Measurements from ENCODE around the gene PI4KB. TPM values are rescaled to one million over a fixed set of nuclear protein-coding genes. Genes with fewer than 3 reads are reported as not detected.

PI4KB gene
- total RNA-seq, result 10 to 100 TPM; 54.7 to 62.9 TPM

DNA sequence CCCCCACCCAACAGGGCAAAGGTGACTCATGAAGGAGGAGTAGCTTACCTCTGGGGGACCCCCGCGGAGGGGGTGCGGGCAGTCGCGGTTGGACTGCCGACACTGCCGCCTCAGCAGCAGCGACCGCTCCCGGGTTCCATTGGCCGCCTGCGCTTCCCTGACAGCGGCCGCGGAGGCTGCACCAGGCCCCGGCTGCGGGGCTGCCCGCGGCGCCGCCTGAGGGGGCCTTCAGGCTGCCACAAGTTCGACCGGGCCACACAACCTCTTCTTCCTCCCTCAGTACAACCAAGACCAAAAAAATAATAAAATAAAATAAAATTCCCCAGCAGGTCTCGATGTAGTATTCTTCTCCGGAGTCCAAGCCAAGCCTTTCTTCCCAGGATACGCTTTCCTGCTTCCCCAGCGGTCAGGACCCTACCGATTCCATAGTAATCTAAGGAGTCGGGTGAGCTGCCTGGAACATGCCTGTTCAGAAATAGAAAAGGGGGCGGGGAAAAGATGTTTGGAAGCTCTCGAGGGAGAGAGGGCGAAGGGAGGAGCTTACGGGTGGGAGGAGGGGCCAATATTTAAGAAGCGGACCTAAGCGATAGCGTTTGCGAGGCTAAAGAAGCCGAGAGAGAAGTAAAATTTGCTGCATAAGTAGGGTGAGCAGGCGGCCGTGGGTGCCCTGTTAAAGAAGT is at the start of gene PI4KB:
PI4KB (minus strand) TSS at position 194 of the 680 bp plus-strand sequence. CDS start 10,935 bp downstream, outside the sequence.
- POLR2A ChIA-PET, result interaction anchor here (0.6 to 4.2 kb wide), 13 partner anchors 9 to 73 kb away, joined by 3 to 41 read pairs (median 4); partner anchors contain the start of genes PSMB4, PSMD4, RFX5 and ZNF687
- CTCF ChIA-PET, result interaction anchor here (0.9 to 10.0 kb wide), 16 partner anchors 8 to 518 kb away, joined by 3 to 88 read pairs (median 3); partner anchors contain the start of genes PSMB4 and RFX5
- intact Hi-C loops (cut with micrococcal nuclease), result loop anchor here (1.0 to 5.0 kb wide), 4 partner anchors 16 to 130 kb away; partner anchors contain the start of genes PIP5K1A and RFX5
- Mint-ChIP-seq H3K9me3 (no peaks in the 10 kb centered on the region), H3K4me1 (ENCODE audit: low read depth) (peaks cover 32% of the 10 kb centered on the region), H3K27ac (peak within 1 kb of the TSS; percentile 89), H3K4me3 (peak within 1 kb of the TSS; percentile 95), H3K27me3 (no peaks in the 10 kb centered on the region), H3K36me3 (peaks cover 25% of the 10 kb centered on the region)
- peak; percentile 93 for DNase-seq

- DNase-seq, result no peak
- no peak overlapping the region for H3K4me3 Mint-ChIP-seq
- H3K9me3 Mint-ChIP-seq, result no peaks in the 10 kb centered on the region
- no peaks in the 10 kb centered on the region for H3K4me1 Mint-ChIP-seq (ENCODE audit: low read depth)
- no peak overlapping the region for H3K27ac Mint-ChIP-seq
- no peaks in the 10 kb centered on the region for H3K36me3 Mint-ChIP-seq
- CTCF ChIA-PET, result no interaction called here
- intact Hi-C loops (cut with micrococcal nuclease), result no loop called here
- POLR2A ChIA-PET, result no interaction called here
- no peaks in the 10 kb centered on the region for H3K27me3 Mint-ChIP-seq
Observed at GRCh38 chr1:151373196-151373595, 46.0 kb upstream of the PI4KB start.

- intact Hi-C loops (cut with micrococcal nuclease), result no loop called here
- Mint-ChIP-seq H3K27ac (no peak within 1 kb of the TSS), H3K27me3 (no peaks in the 10 kb centered on the region), H3K36me3 (no peaks in the 10 kb centered on the region), H3K4me1 (ENCODE audit: low read depth) (no peaks in the 10 kb centered on the region), H3K9me3 (no peaks in the 10 kb centered on the region), H3K4me3 (no peak within 1 kb of the TSS)
- ChIA-PET POLR2A (no interaction called here), CTCF (interaction anchor here (1.0 to 1.3 kb wide), 2 partner anchors 32 to 362 kb away, joined by 3 read pairs; no protein-coding TSS in a partner anchor)
- DNase-seq, result no peak
Observed at GRCh38 chr1:151372058-151372934, 45.1 kb upstream of the PI4KB start, which contains the start of gene SELENBP1. Gene SELENBP1 (minus strand): TSS chr1:151372705. CDS start chr1:151372641, 64 bp downstream.

GRCh38 chr1:151371370-151372057 is 44.3 kb upstream of the PI4KB start:
- Mint-ChIP-seq H3K36me3 (no peaks in the 10 kb centered on the region), H3K9me3 (no peaks in the 10 kb centered on the region), H3K27ac (no peak overlapping the region), H3K4me3 (no peak overlapping the region), H3K27me3 (no peaks in the 10 kb centered on the region), H3K4me1 (ENCODE audit: low read depth) (no peaks in the 10 kb centered on the region)
- no peak for DNase-seq
- ChIA-PET CTCF (interaction anchor here (1.0 to 1.3 kb wide), 2 partner anchors 31 to 363 kb away, joined by 3 read pairs; no protein-coding TSS in a partner anchor), POLR2A (no interaction called here)
- intact Hi-C loops (cut with micrococcal nuclease), result no loop called here

DNA sequence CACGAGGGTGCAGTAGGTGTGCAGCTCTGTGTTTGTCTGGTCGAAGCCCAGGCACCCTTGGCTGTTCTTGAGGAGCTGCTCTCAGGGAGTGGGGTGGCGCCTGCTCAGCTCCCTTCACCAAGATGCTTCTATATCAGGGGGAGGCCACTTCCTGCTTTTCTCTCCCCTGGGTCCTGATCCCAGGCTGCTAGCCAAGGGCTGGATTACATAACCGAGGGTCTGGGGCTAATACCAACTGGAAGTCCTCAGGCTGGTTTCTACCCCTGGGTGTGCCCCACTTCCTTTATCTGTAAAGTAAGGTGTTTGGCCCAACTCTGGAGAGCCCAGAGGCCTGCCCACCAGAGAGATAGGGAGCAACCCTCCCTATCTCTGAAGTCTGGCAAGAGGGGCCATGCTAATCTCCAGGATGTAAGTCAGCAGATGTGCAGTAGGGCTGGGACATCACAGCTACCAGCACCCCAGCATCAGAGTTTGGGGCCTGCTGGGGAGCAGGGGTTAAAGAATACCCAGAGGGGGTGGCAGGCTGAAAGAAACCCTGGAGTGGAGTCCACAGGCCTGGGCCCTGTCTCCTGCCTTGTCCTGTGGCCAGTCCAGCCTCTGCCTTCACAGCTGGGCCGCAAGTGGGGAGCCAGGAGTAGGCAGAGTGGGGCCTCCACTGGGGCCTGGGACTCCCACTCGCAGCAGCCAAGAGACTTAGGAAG is 43.1 kb upstream of the PI4KB start:
- ChIA-PET CTCF (interaction anchor here (1.0 kb wide), 1 partner anchor 30 kb away, joined by 3 read pairs; no protein-coding TSS in a partner anchor), POLR2A (no interaction called here)
- H3K4me3 Mint-ChIP-seq, result no peak overlapping the region
- no peak overlapping the region for H3K27ac Mint-ChIP-seq
- intact Hi-C loops (cut with micrococcal nuclease), result no loop called here
- no peaks in the 10 kb centered on the region for H3K36me3 Mint-ChIP-seq
- no peaks in the 10 kb centered on the region for H3K9me3 Mint-ChIP-seq
- no peak for DNase-seq
- H3K27me3 Mint-ChIP-seq, result no peaks in the 10 kb centered on the region
- no peaks in the 10 kb centered on the region for H3K4me1 Mint-ChIP-seq (ENCODE audit: low read depth)

- H3K4me1 Mint-ChIP-seq (ENCODE audit: low read depth), result no peaks in the 10 kb centered on the region
- DNase-seq, result no peak
- no peaks in the 10 kb centered on the region for H3K36me3 Mint-ChIP-seq
- H3K4me3 Mint-ChIP-seq, result no peak overlapping the region
- no peak overlapping the region for H3K27ac Mint-ChIP-seq
- no peaks in the 10 kb centered on the region for H3K27me3 Mint-ChIP-seq
- no peaks in the 10 kb centered on the region for H3K9me3 Mint-ChIP-seq
- intact Hi-C loops (cut with micrococcal nuclease), result no loop called here
- ChIA-PET CTCF (interaction anchor here (1.0 kb wide), 1 partner anchor 29 kb away, joined by 3 read pairs; no protein-coding TSS in a partner anchor), POLR2A (no interaction called here)
Observed at GRCh38 chr1:151369621-151370048, 42.4 kb upstream of the PI4KB start.

GRCh38 chr1:151369302-151369610 is 42.0 kb upstream of the PI4KB start:
- no peak for DNase-seq
- no peaks in the 10 kb centered on the region for H3K36me3 Mint-ChIP-seq
- CTCF ChIA-PET, result interaction anchor here (1.0 kb wide), 1 partner anchor 29 kb away, joined by 3 read pairs; no protein-coding TSS in a partner anchor
- H3K4me1 Mint-ChIP-seq (ENCODE audit: low read depth), result no peaks in the 10 kb centered on the region
- POLR2A ChIA-PET, result no interaction called here
- H3K9me3 Mint-ChIP-seq, result no peaks in the 10 kb centered on the region
- H3K27me3 Mint-ChIP-seq, result no peaks in the 10 kb centered on the region
- H3K4me3 Mint-ChIP-seq, result no peak overlapping the region
- H3K27ac Mint-ChIP-seq, result no peak overlapping the region
- intact Hi-C loops (cut with micrococcal nuclease), result no loop called here

DNA sequence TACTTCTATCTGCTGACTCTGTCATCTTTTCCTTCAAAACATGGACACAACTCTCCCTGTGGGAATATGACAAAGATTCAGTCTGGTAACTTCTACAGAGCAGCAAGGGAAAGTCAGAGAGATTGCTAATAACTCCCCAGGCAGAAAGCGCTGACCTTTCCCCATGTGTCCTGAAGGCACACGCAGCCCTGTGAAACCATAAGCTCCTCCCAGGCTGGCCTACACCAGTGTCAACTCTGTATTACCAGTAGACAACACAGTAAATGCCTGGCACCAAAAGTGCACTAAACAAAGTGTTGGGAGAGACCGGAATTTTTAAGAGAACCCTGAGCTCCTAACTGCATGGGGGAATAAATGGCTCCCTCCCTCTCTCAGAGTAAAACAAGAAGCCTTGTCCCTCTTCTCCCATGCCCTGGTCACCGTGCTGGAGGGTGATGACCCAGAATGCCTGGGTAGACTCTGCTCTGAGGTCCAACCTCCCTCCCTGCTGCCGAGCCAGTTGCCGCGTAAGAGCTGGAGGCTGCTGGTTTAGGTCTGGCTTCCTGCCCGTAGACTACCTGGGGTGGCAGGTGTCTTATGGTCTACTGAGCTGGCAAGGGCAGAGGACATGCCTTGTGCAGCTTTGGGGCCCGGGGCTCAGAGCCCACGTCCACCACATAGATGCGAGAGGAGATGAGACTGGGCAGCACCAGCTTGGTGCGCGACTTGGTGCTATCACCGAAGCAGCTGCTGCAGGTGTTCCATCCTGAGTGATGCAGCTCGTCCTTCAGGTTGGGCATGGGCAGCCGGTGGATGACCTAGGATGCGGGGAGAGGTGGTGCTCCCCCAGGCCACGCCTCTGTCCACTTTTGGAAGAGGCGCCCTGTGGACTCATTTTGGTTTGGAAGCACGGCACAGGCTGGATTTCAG is 41.4 kb upstream of the PI4KB start:
- Mint-ChIP-seq H3K27ac (no peak overlapping the region), H3K9me3 (no peaks in the 10 kb centered on the region), H3K27me3 (no peaks in the 10 kb centered on the region), H3K4me3 (no peak overlapping the region), H3K36me3 (no peaks in the 10 kb centered on the region), H3K4me1 (ENCODE audit: low read depth) (no peaks in the 10 kb centered on the region)
- DNase-seq, result no peak
- CTCF ChIA-PET, result interaction anchor here (1.0 to 2.0 kb wide), 2 partner anchors 28 kb away, joined by 3 to 4 read pairs; no protein-coding TSS in a partner anchor
- POLR2A ChIA-PET, result interaction anchor here (0.8 kb wide), 1 partner anchor 28 kb away, joined by 5 read pairs; no protein-coding TSS in a partner anchor
- intact Hi-C loops (cut with micrococcal nuclease), result no loop called here

DNA sequence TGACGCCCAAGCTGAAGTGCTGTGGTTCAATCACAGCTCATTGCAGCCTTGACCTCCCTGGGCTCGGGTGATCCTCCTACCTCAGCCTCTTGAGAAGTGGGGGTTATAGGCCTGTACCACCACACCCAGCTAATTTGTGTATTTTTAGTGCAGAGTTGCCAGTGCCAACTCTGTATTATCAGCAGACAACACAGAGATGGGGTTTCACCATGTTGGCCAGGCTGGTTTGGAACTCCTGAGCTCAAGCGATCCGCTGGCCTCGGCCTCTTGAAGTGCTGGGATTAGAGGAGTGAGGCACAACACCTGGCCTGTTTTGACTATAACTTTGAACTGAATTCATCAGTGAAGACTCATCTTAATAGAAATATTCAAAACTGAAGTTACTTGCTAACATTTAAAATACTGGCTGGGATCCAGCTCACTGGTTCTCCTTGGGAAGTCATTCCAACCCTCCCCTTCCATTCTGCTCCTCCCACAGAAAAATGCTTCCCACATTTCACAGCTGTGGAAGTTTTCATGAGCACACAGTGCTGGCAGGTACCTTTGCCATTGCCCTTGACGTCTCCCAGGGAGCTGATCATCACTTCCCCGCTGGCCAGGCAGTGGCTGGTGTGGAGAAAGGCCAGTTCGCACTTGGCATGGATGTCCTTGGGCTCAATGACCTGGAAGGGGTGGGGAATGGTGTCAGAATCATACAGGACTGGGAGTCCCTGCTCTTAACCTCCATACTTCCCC is 40.6 kb upstream of the PI4KB start:
- ChIA-PET POLR2A (no interaction called here), CTCF (interaction anchor here (2.0 kb wide), 1 partner anchor 28 kb away, joined by 4 read pairs; no protein-coding TSS in a partner anchor)
- intact Hi-C loops (cut with micrococcal nuclease), result no loop called here
- H3K27me3 Mint-ChIP-seq, result no peaks in the 10 kb centered on the region
- no peak for DNase-seq
- no peaks in the 10 kb centered on the region for H3K4me1 Mint-ChIP-seq (ENCODE audit: low read depth)
- H3K9me3 Mint-ChIP-seq, result peaks cover 6% of the 10 kb centered on the region
- H3K36me3 Mint-ChIP-seq, result peaks cover under 1% of the 10 kb centered on the region
- no peak overlapping the region for H3K27ac Mint-ChIP-seq
- no peak overlapping the region for H3K4me3 Mint-ChIP-seq

DNA sequence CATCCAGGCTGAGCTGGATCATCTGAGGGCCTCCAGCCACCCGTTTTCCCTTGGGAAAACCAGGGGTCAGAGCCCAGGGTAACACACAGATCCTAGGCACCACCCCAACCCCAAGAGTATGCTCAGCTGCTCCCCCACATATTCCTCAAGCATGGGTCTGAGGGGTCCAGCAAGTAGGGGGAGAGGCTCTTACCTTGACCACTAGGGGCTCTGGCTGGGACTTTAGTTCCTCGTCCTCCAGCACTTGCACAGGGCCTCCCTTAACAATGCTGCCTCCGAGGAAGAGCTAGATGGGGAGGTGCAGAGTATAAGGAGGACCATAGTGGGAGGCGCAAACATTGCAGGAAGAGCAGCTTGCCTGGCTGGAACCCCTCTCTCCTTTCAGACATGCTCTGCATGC is 37.8 kb upstream of the PI4KB start:
- CTCF ChIA-PET, result interaction anchor here (0.6 kb wide), 1 partner anchor 191 kb away, joined by 3 read pairs; no protein-coding TSS in a partner anchor
- H3K4me3 Mint-ChIP-seq, result no peak overlapping the region
- intact Hi-C loops (cut with micrococcal nuclease), result no loop called here
- H3K9me3 Mint-ChIP-seq, result peaks cover 17% of the 10 kb centered on the region
- H3K4me1 Mint-ChIP-seq (ENCODE audit: low read depth), result no peaks in the 10 kb centered on the region
- no peak for DNase-seq
- H3K27me3 Mint-ChIP-seq, result no peaks in the 10 kb centered on the region
- POLR2A ChIA-PET, result no interaction called here
- H3K27ac Mint-ChIP-seq, result no peak overlapping the region
- peaks cover 7% of the 10 kb centered on the region for H3K36me3 Mint-ChIP-seq
